Activated T-cell treated with anti-CD3 and anti-CD28 coated beads, Interleukin-2, amount 50 U/mL, for 24 hours (primary cell): Measurements from ENCODE around the gene AGAP3.
"Not testable (repeated sequence)": the region's sequence is repeated elsewhere in the genome, so short reads cannot be mapped to it uniquely, and the experiment has no call there.

Experiments
- DNase-seq: peaks from one replicate; pipeline ENCODE4 v3.0.0-alpha.2; 2020
- H3K27ac Mint-ChIP-seq: 2 replicates; pipeline ENCODE4 v1.8.0; 2020; ENCODE audit warnings: mild to moderate bottlenecking, mixed read lengths
- H3K27me3 Mint-ChIP-seq: 2 replicates; pipeline ENCODE4 v1.8.0; 2020; ENCODE audit warnings: mixed read lengths
- H3K36me3 Mint-ChIP-seq: 2 replicates; pipeline ENCODE4 v1.8.0; 2020; ENCODE audit warnings: low read depth, mixed read lengths
- H3K4me1 Mint-ChIP-seq: 2 replicates; pipeline ENCODE4 v1.8.0; 2020; ENCODE audit warnings: low read depth, mixed read lengths
- H3K4me3 Mint-ChIP-seq: 2 replicates; pipeline ENCODE4 v1.8.0; 2020; ENCODE audit warnings: mild to moderate bottlenecking, moderate library complexity, mixed read lengths
- H3K9me3 Mint-ChIP-seq: 2 replicates; pipeline ENCODE4 v1.8.0; 2020; ENCODE audit warnings: mixed read lengths

Gene AGAP3

GRCh38 chr7:151085691-151086620 lies at the start of gene AGAP3:
TSS of gene AGAP3 (plus strand) at chr7:151086475. CDS start at chr7:151086742, 267 bp downstream.
- Mint-ChIP-seq H3K9me3 (no peaks in the 10 kb centered on the region), H3K27me3 (peaks cover 7% of the 10 kb centered on the region), H3K27ac (peak within 1 kb of the TSS; percentile 87), H3K4me3 (peak within 1 kb of the TSS; percentile 86), H3K4me1 (peaks cover 46% of the 10 kb centered on the region), H3K36me3 (peaks cover 29% of the 10 kb centered on the region)
- DNase-seq = peak; percentile 75

DNA sequence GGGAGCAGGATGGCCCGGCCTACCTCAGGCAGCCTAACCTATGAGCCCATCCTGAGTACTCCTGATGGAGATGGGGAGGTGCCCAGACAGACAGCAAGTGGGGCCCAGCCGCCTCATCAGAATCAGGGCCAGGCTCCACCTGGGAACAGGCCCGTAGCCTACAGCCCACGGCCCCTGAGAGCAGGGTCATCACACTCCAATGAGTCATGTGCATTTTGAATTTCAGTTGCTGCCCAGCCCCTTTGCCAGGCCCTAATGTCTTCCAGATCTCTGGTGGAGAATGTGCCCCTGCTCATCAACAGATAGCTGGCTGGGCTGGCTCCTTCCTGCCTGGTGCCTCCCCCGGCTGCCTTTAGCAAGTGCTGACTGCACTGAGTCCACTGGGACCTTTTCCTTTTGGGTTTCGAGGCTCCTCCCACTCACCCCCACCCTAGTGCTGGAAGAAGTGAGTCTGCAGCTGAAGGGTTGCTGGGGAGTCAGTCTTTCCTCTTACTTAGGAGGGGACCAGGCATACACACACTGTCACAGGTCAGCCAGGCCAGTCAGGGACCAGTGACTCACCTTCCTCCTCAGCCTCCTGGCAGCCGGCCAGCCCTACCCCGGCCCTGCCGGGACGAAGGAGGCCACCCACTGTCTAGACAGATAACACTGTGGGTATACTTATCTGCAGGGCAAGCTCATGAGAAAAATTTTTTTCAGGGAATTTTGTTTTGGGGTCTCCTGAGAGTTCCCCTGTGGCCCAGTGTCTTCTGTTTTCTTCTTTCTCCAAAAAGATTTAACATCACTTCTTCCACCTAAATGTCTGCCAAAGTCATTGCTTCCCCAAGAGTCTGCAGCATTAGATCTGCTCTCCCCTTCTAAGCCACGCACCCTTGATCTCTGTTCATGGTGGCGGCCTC lies 47.1 kb upstream of the AGAP3 start:
- DNase-seq = peak; percentile 82
- H3K4me3 Mint-ChIP-seq = peak overlapping the region; percentile 21
- no peaks in the 10 kb centered on the region for H3K27me3 Mint-ChIP-seq
- peaks cover 60% of the 10 kb centered on the region for H3K36me3 Mint-ChIP-seq
- no peaks in the 10 kb centered on the region for H3K9me3 Mint-ChIP-seq
- H3K27ac Mint-ChIP-seq = peak overlapping the region; percentile 96
- peaks cover 18% of the 10 kb centered on the region for H3K4me1 Mint-ChIP-seq

DNA sequence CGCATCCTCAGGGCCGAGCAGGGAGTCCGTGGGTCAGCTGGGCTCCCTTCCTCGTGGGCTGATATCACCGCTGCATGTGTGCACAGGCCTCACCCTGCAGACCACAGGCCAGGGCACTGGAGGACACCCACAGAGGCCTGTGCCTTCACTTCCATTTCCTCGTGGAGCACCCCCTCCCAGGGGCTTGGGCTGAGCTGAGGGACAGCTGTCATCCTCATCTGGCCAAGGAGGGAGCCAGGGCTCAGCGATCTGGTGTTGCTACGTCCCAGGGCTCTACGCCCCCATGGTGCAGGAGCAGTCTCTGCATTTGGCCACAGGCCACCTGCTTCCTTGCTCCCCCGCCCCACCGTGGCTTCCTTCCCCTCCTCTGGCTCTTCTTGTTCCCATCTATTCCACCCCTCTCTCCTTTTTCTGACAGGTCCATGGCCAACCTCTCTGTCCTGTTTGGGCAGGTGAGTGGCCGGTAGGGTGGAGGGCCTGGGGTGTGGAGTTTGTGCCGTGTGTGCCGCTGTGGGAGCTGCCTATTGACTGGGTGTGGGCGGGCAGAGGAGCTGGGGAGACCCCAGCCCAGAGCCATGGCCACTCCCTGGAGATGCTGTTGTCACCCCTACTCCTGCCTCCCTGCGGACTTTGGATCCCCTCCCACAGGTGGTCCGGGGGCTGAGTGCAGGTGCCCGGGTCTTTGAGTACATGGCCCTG lies 46.3 kb upstream of the AGAP3 start:
- Mint-ChIP-seq H3K27ac (peak overlapping the region; percentile 96), H3K36me3 (peaks cover 60% of the 10 kb centered on the region), H3K4me1 (peaks cover 18% of the 10 kb centered on the region), H3K4me3 (no peak overlapping the region), H3K9me3 (no peaks in the 10 kb centered on the region), H3K27me3 (no peaks in the 10 kb centered on the region)
- DNase-seq = no peak

- Mint-ChIP-seq H3K36me3 (peaks cover 58% of the 10 kb centered on the region), H3K9me3 (no peaks in the 10 kb centered on the region), H3K4me3 (no peak overlapping the region), H3K27me3 (no peaks in the 10 kb centered on the region), H3K4me1 (peaks cover 18% of the 10 kb centered on the region), H3K27ac (no peak overlapping the region)
- DNase-seq = no peak
Observed at GRCh38 chr7:151040616-151041375, 45.5 kb upstream of the AGAP3 start.

- H3K27me3 Mint-ChIP-seq, H3K27ac Mint-ChIP-seq, H3K9me3 Mint-ChIP-seq, DNase-seq, H3K4me3 Mint-ChIP-seq: not testable (repeated sequence)
- Mint-ChIP-seq H3K36me3 (peaks cover 46% of the 10 kb centered on the region), H3K4me1 (peaks cover 18% of the 10 kb centered on the region)
Observed at GRCh38 chr7:151043449-151043848, 42.8 kb upstream of the AGAP3 start.

DNA sequence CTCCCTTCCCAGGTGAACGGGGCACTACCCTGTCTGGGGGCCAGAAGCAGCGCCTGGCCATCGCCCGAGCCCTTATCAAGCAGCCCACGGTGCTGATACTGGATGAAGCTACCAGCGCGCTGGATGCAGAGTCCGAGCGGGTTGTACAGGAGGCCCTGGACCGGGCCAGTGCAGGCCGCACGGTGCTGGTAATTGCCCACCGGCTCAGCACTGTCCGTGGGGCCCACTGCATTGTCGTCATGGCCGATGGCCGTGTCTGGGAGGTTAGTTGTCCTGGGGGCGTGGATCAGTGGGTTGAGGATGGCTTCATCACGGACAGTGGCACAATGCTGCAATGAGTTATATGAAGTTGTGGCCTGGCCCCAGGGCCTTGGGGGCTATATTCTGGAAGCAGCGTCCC lies 42.3 kb upstream of the AGAP3 start:
- peaks cover 13% of the 10 kb centered on the region for H3K4me1 Mint-ChIP-seq
- H3K27ac Mint-ChIP-seq = no peak overlapping the region
- H3K27me3 Mint-ChIP-seq = no peaks in the 10 kb centered on the region
- no peak for DNase-seq
- H3K36me3 Mint-ChIP-seq = peaks cover 45% of the 10 kb centered on the region
- H3K4me3 Mint-ChIP-seq = no peak overlapping the region
- H3K9me3 Mint-ChIP-seq = no peaks in the 10 kb centered on the region

GRCh38 chr7:151045262-151045661 lies 41.0 kb upstream of the AGAP3 start:
- no peak overlapping the region for H3K4me3 Mint-ChIP-seq
- H3K4me1 Mint-ChIP-seq = no peaks in the 10 kb centered on the region
- DNase-seq = no peak
- H3K27ac Mint-ChIP-seq = no peak overlapping the region
- H3K27me3 Mint-ChIP-seq = no peaks in the 10 kb centered on the region
- H3K36me3 Mint-ChIP-seq = peaks cover 45% of the 10 kb centered on the region
- H3K9me3 Mint-ChIP-seq = no peaks in the 10 kb centered on the region

DNA sequence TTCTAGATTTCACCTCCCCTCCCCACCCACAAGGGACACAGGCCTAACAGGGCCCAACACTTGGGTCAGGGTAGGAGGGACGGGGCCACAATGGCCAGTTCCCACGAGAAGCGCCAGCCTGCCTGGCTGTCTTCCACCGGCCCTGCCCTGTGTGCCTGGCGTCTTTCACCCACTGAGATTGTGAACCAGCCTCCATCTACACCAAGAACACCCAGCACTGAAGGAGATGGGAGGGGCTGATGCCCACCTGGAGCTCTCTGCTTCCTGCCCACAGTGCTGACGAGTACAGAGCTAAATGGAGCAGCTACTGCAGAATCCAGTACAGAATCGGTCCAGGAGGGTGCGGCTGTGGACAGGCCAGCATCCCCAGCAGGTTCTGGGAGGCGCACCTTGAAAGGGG lies 40.3 kb upstream of the AGAP3 start:
- Mint-ChIP-seq H3K36me3 (peaks cover 41% of the 10 kb centered on the region), H3K27ac (peak overlapping the region; percentile 66), H3K27me3 (no peaks in the 10 kb centered on the region), H3K4me1 (no peaks in the 10 kb centered on the region), H3K4me3 (no peak overlapping the region), H3K9me3 (no peaks in the 10 kb centered on the region)
- DNase-seq = no peak

DNA sequence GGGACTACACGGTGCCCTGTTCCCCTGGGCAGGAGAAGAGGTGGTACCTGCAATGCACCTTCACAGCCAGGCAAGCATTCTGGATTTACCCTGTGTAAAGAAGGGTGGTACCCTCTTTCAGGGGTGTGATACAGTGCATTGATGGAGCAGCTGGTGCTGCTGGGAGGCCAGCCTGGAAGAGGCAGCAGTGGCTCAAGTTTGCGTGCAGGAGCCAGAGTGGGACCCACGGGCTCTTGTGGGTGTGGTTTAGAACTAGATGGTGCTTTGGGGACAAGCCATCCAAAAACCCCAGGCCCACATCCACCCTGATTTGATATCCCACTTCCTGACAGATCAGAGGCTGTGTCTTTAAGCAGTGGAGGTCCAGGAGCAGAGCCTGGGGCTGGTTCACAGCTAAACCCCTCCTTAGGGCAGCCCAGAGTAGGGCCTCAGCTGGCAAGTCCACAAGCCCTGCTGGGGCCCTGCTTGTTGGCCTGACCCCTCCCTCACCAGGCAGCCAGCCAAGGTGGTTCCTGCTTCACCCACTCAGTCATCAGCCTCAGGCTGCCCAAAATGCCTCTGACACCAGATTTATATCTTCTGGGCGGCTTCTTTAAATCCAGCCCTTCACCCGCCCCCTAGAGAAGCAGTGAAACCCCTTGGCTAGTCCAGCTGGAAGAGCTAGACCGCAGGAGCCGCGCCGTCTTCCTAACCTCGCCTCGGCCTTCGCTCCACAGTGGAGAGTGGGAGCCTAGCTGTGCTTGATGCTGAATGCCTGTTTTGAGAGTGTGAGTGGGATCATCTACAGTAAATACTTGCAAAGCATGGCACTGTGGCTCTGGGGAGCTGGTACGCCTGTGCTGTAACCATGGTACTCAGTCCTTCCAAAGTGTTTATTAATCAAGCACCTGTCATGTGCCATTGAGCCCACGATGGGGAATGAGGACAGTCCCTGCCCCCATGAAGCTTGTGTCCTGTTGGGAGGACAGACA lies 39.4 kb upstream of the AGAP3 start:
- peaks cover 1% of the 10 kb centered on the region for H3K4me1 Mint-ChIP-seq
- H3K36me3 Mint-ChIP-seq = peaks cover 33% of the 10 kb centered on the region
- no peaks in the 10 kb centered on the region for H3K9me3 Mint-ChIP-seq
- H3K27ac Mint-ChIP-seq = no peak overlapping the region
- DNase-seq = no peak
- H3K4me3 Mint-ChIP-seq = no peak overlapping the region
- H3K27me3 Mint-ChIP-seq = no peaks in the 10 kb centered on the region

GRCh38 chr7:151047976-151048815 lies 38.1 kb upstream of the AGAP3 start, which contains the start of gene ASIC3:
TSS of gene ASIC3 (plus strand) at chr7:151048531. CDS start at chr7:151048886, 355 bp downstream.
- no peak within 1 kb of the TSS for H3K27ac Mint-ChIP-seq
- H3K36me3 Mint-ChIP-seq = peaks cover 21% of the 10 kb centered on the region
- H3K4me3 Mint-ChIP-seq = no peak within 1 kb of the TSS
- peaks cover 6% of the 10 kb centered on the region for H3K4me1 Mint-ChIP-seq
- H3K9me3 Mint-ChIP-seq = no peaks in the 10 kb centered on the region
- no peak for DNase-seq
- H3K27me3 Mint-ChIP-seq = no peaks in the 10 kb centered on the region

DNA sequence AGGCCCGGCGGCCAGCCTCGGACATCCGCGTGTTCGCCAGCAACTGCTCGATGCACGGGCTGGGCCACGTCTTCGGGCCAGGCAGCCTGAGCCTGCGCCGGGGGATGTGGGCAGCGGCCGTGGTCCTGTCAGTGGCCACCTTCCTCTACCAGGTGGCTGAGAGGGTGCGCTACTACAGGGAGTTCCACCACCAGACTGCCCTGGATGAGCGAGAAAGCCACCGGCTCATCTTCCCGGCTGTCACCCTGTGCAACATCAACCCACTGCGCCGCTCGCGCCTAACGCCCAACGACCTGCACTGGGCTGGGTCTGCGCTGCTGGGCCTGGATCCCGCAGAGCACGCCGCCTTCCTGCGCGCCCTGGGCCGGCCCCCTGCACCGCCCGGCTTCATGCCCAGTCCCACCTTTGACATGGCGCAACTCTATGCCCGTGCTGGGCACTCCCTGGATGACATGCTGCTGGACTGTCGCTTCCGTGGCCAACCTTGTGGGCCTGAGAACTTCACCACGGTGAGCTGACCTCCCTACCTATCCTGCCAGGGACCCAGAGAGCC lies 37.3 kb upstream of the AGAP3 start:
- Mint-ChIP-seq H3K36me3 (peaks cover 19% of the 10 kb centered on the region), H3K27ac (no peak overlapping the region), H3K4me1 (peaks cover 7% of the 10 kb centered on the region), H3K9me3 (no peaks in the 10 kb centered on the region), H3K27me3 (no peaks in the 10 kb centered on the region), H3K4me3 (no peak overlapping the region)
- no peak for DNase-seq

DNA sequence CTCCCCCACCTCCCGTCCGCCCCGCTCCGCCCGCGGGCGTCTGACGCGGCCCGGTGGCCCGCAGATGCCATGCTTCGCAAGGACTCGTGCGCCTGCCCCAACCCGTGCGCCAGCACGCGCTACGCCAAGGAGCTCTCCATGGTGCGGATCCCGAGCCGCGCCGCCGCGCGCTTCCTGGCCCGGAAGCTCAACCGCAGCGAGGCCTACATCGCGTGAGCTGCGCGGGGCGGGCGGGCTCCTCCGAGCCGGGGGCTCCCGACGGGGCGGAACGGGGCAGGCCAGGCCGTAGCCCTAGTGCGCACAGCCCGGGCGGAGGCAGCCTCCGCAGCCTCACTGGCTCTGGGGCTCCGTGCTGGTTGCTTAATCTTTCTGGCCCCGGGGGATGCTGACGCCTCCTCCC lies 35.2 kb upstream of the AGAP3 start:
- Mint-ChIP-seq H3K36me3 (peaks cover 10% of the 10 kb centered on the region), H3K27me3 (no peaks in the 10 kb centered on the region), H3K27ac (no peak overlapping the region), H3K4me3 (no peak overlapping the region), H3K9me3 (no peaks in the 10 kb centered on the region), H3K4me1 (peaks cover 7% of the 10 kb centered on the region)
- peak; percentile 74 for DNase-seq
